SU-DHL-6 (cell line): Measurements from ENCODE around the gene FBXL20.

Source experiments
- H2AFZ ChIP-seq: fragments of 200-600 bp; sonication (generic); 2 replicates; pipeline ENCODE4 v1.6.1; 2014; ENCODE audit warnings: low read depth, mild to moderate bottlenecking, moderate library complexity, mixed read lengths, antibody characterized with exemption, low read length; ENCODE audit not compliant: severe bottlenecking
- H3F3A ChIP-seq: fragments of 200-600 bp; shearing (Covaris generic); 2 replicates; pipeline ENCODE4 v1.6.0; 2016; ENCODE audit warnings: antibody characterized with exemption, mild to moderate bottlenecking; ENCODE audit not compliant: insufficient read depth
- H3K27ac ChIP-seq: fragments of 200-600 bp; sonication (generic); 2 replicates; pipeline ENCODE4 v1.5.1; 2016; ENCODE audit warnings: low read depth, mild to moderate bottlenecking, low read length, moderate library complexity, mixed read lengths
- H3K27me3 ChIP-seq: fragments of 200-600 bp; sonication (generic), shearing (Covaris generic); 2 replicates; pipeline ENCODE4 v1.6.0; 2014; ENCODE audit warnings: mild to moderate bottlenecking, low read length
- H3K36me3 ChIP-seq: fragments of 200-600 bp; sonication (generic); 2 replicates; pipeline ENCODE4 v1.6.1; 2014; ENCODE audit warnings: mild to moderate bottlenecking, low read length, mixed read lengths
- H3K4me2 ChIP-seq: fragments of 300-600, 200-600 bp; shearing (Covaris generic), sonication (generic); 2 replicates; pipeline ENCODE4 v1.6.0; 2014; ENCODE audit warnings: low read length, low read depth, mild to moderate bottlenecking; ENCODE audit not compliant: poor library complexity, severe bottlenecking
- H3K4me3 ChIP-seq: fragments of 200-600 bp; sonication (generic); 2 replicates; pipeline ENCODE4 v1.5.1; 2014; ENCODE audit warnings: antibody characterized with exemption, low read length, mild to moderate bottlenecking, mixed read lengths; ENCODE audit not compliant: insufficient read depth, poor library complexity, severe bottlenecking
- H3K79me2 ChIP-seq: fragments of 200-600 bp; sonication (generic); 2 replicates; pipeline ENCODE4 v1.6.1; 2014; ENCODE audit warnings: mild to moderate bottlenecking, low read length, moderate library complexity; ENCODE audit not compliant: insufficient read depth
- H3K9ac ChIP-seq: fragments of 200-600 bp; sonication (generic); 2 replicates; pipeline ENCODE4 v1.7.0; 2014; ENCODE audit warnings: mild to moderate bottlenecking, low read length
- H3K9me2 ChIP-seq: fragments of 200-600 bp; sonication (generic); replicated peaks from 2 replicates; pipeline ENCODE4 v1.6.1; 2014; ENCODE audit warnings: low read length; ENCODE audit not compliant: insufficient read depth
- H3K9me3 ChIP-seq: fragments of 200-600 bp; sonication (generic); 2 replicates; pipeline ENCODE4 v1.6.1; 2014; ENCODE audit warnings: low read length, mixed read lengths; ENCODE audit not compliant: insufficient read depth
- H4K20me1 ChIP-seq: fragments of 200-600 bp; sonication (generic); 2 replicates; pipeline ENCODE4 v1.6.1; 2014; ENCODE audit warnings: low read depth, mild to moderate bottlenecking, antibody characterized with exemption, low read length, moderate library complexity, mixed read lengths
- EZH2phosphoT487 ChIP-seq: fragments of 200-600 bp; sonication (generic), shearing (Covaris generic); conservative IDR thresholded peaks from 2 replicates; pipeline ENCODE4 v1.6.1; 2018; ENCODE audit warnings: mild to moderate bottlenecking, antibody characterized with exemption, low read length, moderate library complexity, mixed read lengths
- TF ChIP-seq, protein P1 (sequence below): fragments of 200-600 bp; sonication (generic); IDR thresholded peaks from one replicate; pipeline ENCODE4 v1.5.1; 2017; ENCODE audit warnings: antibody characterized with exemption, mild to moderate bottlenecking, low read length, moderate library complexity; ENCODE audit not compliant: insufficient read depth, poor library complexity, severe bottlenecking

The FBXL20 gene

DNA sequence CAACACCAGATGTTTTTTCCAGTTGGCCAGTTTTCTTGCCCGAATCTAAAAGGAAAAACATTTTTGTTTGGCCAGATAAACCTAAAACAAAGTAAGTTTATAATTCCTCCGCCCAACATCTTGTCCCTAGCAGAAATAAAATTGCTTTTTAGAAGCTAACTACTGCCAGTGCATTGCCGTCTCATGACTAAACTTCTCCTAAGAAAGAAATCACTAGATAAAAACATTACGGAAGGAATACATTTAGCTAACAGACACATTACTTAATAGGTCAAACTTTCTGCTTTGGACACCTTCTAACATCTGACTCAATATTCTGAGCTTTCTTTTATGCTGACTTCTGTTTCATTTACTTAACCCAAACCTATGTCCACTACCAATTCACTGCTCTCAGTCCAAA lies 36.2 kb downstream of the FBXL20 start:
- Histone ChIP-seq H3K4me2 (no peak overlapping the region), H4K20me1 (0 out of 2 replicates have a peak, but pooled peaks cover 8% of the 10 kb centered on the region), H3K4me3 (no peak overlapping the region), H3K9ac (no peak overlapping the region), H3K79me2 (no peaks in the 10 kb centered on the region), H3K36me3 (no peaks in the 10 kb centered on the region), H3K27me3 (no peaks in the 10 kb centered on the region), H3F3A (no peaks in the 10 kb centered on the region), H3K9me3 (no peaks in the 10 kb centered on the region), H3K9me2 (no peaks in the 10 kb centered on the region), H3K27ac (no peak overlapping the region), H2AFZ (no peak overlapping the region)
- TF ChIP-seq, protein P1, sequence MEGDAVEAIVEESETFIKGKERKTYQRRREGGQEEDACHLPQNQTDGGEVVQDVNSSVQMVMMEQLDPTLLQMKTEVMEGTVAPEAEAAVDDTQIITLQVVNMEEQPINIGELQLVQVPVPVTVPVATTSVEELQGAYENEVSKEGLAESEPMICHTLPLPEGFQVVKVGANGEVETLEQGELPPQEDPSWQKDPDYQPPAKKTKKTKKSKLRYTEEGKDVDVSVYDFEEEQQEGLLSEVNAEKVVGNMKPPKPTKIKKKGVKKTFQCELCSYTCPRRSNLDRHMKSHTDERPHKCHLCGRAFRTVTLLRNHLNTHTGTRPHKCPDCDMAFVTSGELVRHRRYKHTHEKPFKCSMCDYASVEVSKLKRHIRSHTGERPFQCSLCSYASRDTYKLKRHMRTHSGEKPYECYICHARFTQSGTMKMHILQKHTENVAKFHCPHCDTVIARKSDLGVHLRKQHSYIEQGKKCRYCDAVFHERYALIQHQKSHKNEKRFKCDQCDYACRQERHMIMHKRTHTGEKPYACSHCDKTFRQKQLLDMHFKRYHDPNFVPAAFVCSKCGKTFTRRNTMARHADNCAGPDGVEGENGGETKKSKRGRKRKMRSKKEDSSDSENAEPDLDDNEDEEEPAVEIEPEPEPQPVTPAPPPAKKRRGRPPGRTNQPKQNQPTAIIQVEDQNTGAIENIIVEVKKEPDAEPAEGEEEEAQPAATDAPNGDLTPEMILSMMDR, result no peak
- no peak for TF ChIP-seq EZH2phosphoT487

DNA sequence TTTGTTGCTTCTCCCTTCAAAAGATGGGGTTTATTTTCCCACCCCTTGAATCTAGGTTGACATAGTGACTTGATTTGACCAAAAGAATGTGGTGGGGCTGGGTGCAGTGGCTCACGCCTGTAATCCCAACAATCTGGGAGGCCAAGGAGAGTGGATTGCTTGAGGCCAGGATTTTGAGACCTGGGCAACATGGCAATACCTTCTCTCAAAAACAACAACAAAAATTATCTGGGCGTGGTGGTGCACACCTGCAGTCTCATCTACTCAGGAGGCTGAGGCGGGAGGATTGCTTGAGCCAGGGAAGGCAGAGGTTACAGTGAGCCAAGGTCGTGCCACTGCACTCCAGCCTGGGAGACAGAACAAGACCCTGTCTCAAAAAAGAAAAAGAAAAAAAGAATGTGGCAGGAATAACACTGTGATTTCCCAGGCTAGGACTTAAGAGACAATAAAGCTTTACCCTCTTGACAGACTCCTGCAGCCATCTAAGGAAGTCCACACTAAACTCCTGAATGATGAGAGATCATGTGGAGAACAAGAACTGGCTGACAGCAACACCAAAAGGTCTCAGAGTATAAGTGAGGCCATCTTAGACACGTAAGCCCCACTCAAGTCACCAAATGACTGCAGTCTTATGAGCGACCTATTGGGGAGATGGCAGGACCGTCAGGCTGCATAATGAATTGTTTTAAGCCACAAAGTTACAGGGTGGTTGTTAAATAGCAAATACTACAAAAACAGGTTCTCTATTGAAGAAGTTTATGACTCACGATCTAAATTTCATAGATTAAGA lies 37.0 kb downstream of the FBXL20 start:
- H3K4me2 ChIP-seq, result no peak overlapping the region
- H3K9ac ChIP-seq, result no peak overlapping the region
- TF ChIP-seq EZH2phosphoT487, result no peak
- TF ChIP-seq, protein P1, result no peak
- H3K36me3 ChIP-seq, result no peaks in the 10 kb centered on the region
- H3K27me3 ChIP-seq, result no peaks in the 10 kb centered on the region
- no peaks in the 10 kb centered on the region for H3K9me3 ChIP-seq
- H3F3A ChIP-seq, result no peaks in the 10 kb centered on the region
- no peaks in the 10 kb centered on the region for H3K79me2 ChIP-seq
- H3K9me2 ChIP-seq, result no peaks in the 10 kb centered on the region
- no peak overlapping the region for H2AFZ ChIP-seq
- 0 out of 2 replicates have a peak, but pooled peaks cover 8% of the 10 kb centered on the region for H4K20me1 ChIP-seq
- H3K27ac ChIP-seq, result no peak overlapping the region
- no peak overlapping the region for H3K4me3 ChIP-seq

DNA sequence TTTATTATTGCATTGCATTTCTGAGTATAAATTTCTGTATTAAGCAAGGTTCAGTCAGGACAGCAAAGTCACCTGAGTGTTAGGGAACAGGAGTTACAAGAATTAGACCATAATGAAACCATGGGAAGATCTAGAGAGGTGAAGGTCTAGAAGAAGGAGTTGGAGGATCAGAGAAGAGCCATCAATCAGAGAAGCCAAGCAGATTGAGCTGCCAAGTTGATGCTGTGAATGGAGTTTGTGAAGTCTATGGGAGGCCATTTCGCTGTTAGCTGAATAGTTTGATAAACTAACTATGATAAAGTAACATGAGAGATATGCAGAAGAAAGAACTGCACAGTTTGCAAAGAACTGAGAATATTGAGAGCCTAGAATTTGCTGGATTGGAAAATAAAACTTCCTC lies 40.4 kb downstream of the FBXL20 start:
- H2AFZ ChIP-seq, result no peak overlapping the region
- H3K4me3 ChIP-seq, result no peak overlapping the region
- H3K27ac ChIP-seq, result no peak overlapping the region
- no peaks in the 10 kb centered on the region for H3F3A ChIP-seq
- H3K79me2 ChIP-seq, result no peaks in the 10 kb centered on the region
- no peaks in the 10 kb centered on the region for H3K9me3 ChIP-seq
- TF ChIP-seq, protein P1, result no peak
- TF ChIP-seq EZH2phosphoT487, result no peak
- no peaks in the 10 kb centered on the region for H3K9me2 ChIP-seq
- H3K4me2 ChIP-seq, result no peak overlapping the region
- no peak overlapping the region for H3K9ac ChIP-seq
- no peaks in the 10 kb centered on the region for H3K27me3 ChIP-seq
- peaks cover 5% of the 10 kb centered on the region; the same call in 1 of the 2 replicates for H4K20me1 ChIP-seq
- H3K36me3 ChIP-seq, result no peaks in the 10 kb centered on the region
